NCI-H526 treated with DMSO at 0.1 percent for 48 hours (cell line): ENCODE data around the gene CLEC17A.
A peak's percentile ranks its signal among the peaks of the same experiment; 100 is the strongest.
"Not testable (repeated sequence)": the region's sequence is repeated elsewhere in the genome, so short reads cannot be mapped to it uniquely, and the experiment has no call there.

ENCODE experiments used
- DNase-seq: peaks from one replicate; lab custom pipeline; 2025; lab: John Stamatoyannopoulos, UW

The CLEC17A gene

GRCh38 chr19:14582894-14583340, at the start of gene CLEC17A:
TSS of gene CLEC17A (plus strand) at chr19:14583084. CDS start at chr19:14583161, 77 bp downstream.
- DNase-seq: no peak

- no peak for DNase-seq
Measured at GRCh38 chr19:14533450-14533849, 49.4 kb upstream of the CLEC17A start.

GRCh38 chr19:14536926-14537692, 45.8 kb upstream of the CLEC17A start:
- no peak for DNase-seq

- no peak for DNase-seq
Measured at GRCh38 chr19:14540741-14541525, 42.0 kb upstream of the CLEC17A start.

GRCh38 chr19:14541979-14542378, 40.9 kb upstream of the CLEC17A start:
- not testable (repeated sequence) for DNase-seq

GRCh38 chr19:14542711-14543328, 40.1 kb upstream of the CLEC17A start:
- DNase-seq: no peak

GRCh38 chr19:14544047-14544446, 38.8 kb upstream of the CLEC17A start:
- no peak for DNase-seq

- DNase-seq: no peak
Measured at GRCh38 chr19:14544977-14545715, 37.7 kb upstream of the CLEC17A start.

- no peak for DNase-seq
Measured at GRCh38 chr19:14545716-14546082, 37.2 kb upstream of the CLEC17A start.

- DNase-seq: no peak
Measured at GRCh38 chr19:14550201-14550754, 32.6 kb upstream of the CLEC17A start.

- not testable (repeated sequence) for DNase-seq
Measured at GRCh38 chr19:14551134-14552005, 31.5 kb upstream of the CLEC17A start.

- not testable (repeated sequence) for DNase-seq
Measured at GRCh38 chr19:14552006-14552360, 30.9 kb upstream of the CLEC17A start.

- no peak for DNase-seq
Measured at GRCh38 chr19:14553042-14553938, 29.6 kb upstream of the CLEC17A start.

GRCh38 chr19:14553939-14554243, 29.0 kb upstream of the CLEC17A start:
- DNase-seq: no peak

- no peak for DNase-seq
Measured at GRCh38 chr19:14554382-14554812, 28.5 kb upstream of the CLEC17A start.

- DNase-seq: no peak
Measured at GRCh38 chr19:14555918-14556661, 26.8 kb upstream of the CLEC17A start.

- DNase-seq: peak; percentile 22
Measured at GRCh38 chr19:14556662-14557188, 26.2 kb upstream of the CLEC17A start.

GRCh38 chr19:14558370-14559066, 24.4 kb upstream of the CLEC17A start:
- DNase-seq: no peak
